AG09319 (cell line): ENCODE data around the gene ZNF775.

Source experiments
- DNase-seq: peaks from one replicate; pipeline ENCODE4 v3.0.0-alpha.2; 2010; ENCODE audit warnings: low read depth; ENCODE audit errors: extremely low read depth
- CTCF ChIP-seq: IDR thresholded peaks from 2 replicates; pipeline ENCODE4 v1.5.1; 2011; ENCODE audit warnings: low read depth, mild to moderate bottlenecking, inconsistent platforms, low read length, moderate library complexity

Gene ZNF775

DNA sequence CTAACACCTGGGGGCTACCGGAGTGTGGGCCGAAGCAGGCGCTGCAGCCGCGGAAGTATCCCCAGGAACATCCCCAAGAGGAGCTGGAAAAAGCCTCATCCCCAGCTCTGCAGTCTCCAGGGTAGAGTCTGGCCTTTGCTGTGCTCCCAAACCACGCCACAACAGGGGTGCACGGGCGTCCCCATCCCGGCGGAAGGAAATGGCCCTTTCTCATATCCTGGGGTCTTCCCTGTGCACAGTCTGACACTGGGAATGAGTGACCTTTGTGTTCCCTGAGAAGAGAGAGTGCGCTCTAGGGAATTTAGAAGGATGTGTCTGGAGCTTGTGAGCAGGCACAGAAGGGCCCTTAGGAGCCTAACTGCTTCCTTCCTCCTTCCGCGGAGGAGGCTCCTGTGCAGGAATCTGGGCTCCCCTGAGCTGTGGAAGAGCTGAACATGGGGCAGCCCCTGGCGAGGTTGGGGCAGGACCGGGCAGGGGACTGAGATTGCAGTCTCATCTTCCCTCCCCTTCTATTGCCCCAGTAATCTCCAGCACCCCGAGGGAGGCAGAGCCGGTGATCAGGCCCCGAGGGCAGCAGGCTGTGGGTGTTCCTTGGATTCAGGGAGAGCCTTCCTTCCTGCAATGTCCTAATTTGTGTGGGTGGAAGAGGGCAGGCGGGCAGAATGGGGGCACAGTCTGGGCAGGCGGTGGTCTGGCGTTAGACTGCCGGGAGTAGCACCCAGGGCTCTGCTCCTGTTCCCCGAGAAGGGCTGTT lies 9.2 kb upstream of the ZNF775 start:
- no peak for TF ChIP-seq CTCF
- DNase-seq: no peak

DNA sequence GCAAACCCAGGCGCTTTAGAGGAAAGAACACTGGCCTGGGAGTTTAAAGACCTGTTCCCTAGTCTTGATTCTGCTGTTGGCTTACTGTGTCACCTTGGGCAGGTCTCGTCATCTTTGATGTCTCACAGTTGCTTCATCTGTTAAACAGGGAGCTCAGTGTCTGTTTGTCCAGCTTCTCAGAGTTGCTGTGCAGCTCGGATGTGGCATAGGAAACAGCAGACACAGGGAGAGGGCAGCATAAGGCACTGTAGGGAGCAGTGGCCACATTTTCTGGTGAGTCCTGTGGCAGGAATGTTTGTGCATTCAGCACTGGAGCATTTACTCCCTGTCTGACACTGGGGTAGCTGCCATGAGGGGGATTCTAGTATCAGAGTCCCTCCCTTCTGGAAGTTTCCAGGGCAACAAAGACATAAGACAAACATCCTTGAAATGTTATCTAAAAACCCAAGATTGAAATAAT lies 8.5 kb upstream of the ZNF775 start:
- no peak for TF ChIP-seq CTCF
- DNase-seq: no peak

DNA sequence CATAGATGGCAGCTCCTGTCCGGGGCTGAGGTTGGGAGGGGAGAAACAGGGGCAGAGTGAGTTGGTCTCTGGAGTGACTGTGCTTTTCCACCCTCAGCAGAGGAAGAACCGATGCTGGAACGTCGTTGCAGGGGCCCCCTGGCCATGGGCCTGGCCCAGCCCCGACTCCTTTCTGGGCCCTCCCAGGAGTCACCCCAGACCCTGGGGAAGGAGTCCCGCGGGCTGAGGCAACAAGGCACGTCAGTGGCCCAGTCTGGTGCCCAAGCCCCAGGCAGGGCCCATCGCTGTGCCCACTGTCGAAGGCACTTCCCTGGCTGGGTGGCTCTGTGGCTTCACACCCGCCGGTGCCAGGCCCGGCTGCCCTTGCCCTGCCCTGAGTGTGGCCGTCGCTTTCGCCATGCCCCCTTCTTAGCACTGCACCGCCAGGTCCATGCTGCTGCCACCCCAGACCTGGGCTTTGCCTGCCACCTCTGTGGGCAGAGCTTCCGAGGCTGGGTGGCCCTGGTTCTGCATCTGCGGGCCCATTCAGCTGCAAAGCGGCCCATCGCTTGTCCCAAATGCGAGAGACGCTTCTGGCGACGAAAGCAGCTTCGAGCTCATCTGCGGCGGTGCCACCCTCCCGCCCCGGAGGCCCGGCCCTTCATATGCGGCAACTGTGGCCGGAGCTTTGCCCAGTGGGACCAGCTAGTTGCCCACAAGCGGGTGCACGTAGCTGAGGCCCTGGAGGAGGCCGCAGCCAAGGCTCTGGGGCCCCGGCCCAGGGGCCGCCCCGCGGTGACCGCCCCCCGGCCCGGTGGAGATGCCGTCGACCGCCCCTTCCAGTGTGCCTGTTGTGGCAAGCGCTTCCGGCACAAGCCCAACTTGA lies 7.8 kb upstream of the ZNF775 start:
- DNase-seq: no peak
- no peak for TF ChIP-seq CTCF

DNA sequence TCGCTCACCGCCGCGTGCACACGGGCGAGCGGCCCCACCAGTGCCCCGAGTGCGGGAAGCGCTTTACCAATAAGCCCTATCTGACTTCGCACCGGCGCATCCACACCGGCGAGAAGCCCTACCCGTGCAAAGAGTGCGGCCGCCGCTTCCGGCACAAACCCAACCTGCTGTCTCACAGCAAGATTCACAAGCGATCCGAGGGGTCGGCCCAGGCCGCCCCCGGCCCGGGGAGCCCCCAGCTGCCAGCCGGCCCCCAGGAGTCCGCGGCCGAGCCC lies 7.2 kb upstream of the ZNF775 start:
- DNase-seq: no peak
- no peak for TF ChIP-seq CTCF

DNA sequence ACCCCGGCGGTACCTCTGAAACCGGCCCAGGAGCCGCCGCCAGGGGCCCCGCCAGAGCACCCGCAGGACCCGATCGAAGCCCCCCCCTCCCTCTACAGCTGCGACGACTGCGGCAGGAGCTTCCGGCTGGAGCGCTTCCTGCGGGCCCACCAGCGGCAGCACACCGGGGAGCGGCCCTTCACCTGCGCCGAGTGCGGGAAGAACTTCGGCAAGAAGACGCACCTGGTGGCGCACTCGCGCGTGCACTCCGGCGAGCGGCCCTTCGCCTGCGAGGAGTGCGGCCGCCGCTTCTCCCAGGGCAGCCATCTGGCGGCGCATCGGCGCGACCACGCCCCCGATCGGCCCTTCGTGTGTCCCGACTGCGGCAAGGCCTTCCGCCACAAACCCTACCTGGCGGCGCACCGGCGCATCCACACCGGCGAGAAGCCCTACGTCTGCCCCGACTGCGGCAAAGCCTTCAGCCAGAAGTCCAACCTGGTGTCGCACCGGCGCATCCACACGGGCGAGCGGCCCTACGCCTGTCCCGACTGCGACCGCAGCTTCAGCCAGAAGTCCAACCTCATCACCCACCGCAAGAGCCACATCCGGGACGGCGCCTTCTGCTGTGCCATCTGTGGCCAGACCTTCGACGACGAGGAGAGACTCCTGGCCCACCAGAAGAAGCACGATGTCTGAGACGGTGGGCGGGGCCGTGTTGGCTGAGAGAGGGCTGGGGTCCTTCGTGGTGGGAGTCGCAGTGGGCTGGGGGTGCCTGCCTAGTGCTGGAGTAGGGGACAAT lies 6.7 kb upstream of the ZNF775 start:
- no peak for TF ChIP-seq CTCF
- DNase-seq: no peak

- no peak for DNase-seq
- no peak for TF ChIP-seq CTCF
These were observed 5.9 kb upstream of the ZNF775 start for GRCh38 chr7:150373049-150373801.
